Adrenal gland (tissue), 12 donors: Measurements from ENCODE around the gene KLHDC4. TPM values are rescaled to one million over a fixed set of nuclear protein-coding genes. Genes with fewer than 3 reads are reported as not detected.

Source experiments
- DNase-seq, 7 donors: peaks; one replicate each; pipeline ENCODE4 v3.0.0-alpha.2; 2019 to 2020
- H3K27ac ChIP-seq, 5 donors: fragments of 200-600 bp; sonication (generic) in 4 of 5; 1 replicate in 3 of 5; 2 replicates in 2 of 5; pipeline versions ENCODE4 v1.5.1 to v1.8.0; 2016 to 2020; ENCODE audit warnings: mild to moderate bottlenecking in 1 of 5
- H3K27me3 ChIP-seq: fragments of 200-600 bp; 2 replicates; pipeline ENCODE4 v1.8.0; 2021
- H3K36me3 ChIP-seq, 2 donors: fragments of 200-600 bp; replicated peaks in 1 of 2; 1 replicate in 1 of 2; 2 replicates in 1 of 2; pipeline versions ENCODE4 v1.5.1 to v1.8.0; 2018 to 2022
- H3K4me1 ChIP-seq, 2 donors: fragments of 200-600 bp; replicated peaks in 1 of 2; 1 replicate in 1 of 2; 2 replicates in 1 of 2; pipeline versions ENCODE4 v1.5.1 to v1.8.0; 2018 to 2021
- H3K4me3 ChIP-seq, 4 donors: fragments of 200-600 bp; sonication (generic) in 3 of 4; one replicate each; pipeline ENCODE4 v1.5.1; 2016 to 2018
- H3K9me3 ChIP-seq, 3 donors: fragments of 200-600 bp; sonication (generic) in 1 of 3; replicated peaks in 1 of 3; 1 replicate in 2 of 3; 2 replicates in 1 of 3; pipeline versions ENCODE4 v1.5.1 to v1.8.0; 2016 to 2021
- POLR2A ChIP-seq, 2 donors: fragments of 450-650 bp; IDR thresholded peaks; one replicate each; pipeline ENCODE4 v1.6.1; 2017; ENCODE audit warnings: antibody characterized with exemption in 2 of 2, mild to moderate bottlenecking in 2 of 2, moderate library complexity in 1 of 2
- WGBS, 4 donors: extraction: QIAGEN DNeasy Blood & Tissue Kit in 2 of 4; methylation state at CpG; one replicate each; pipeline versions ENCODE4 v1.1.5 to v1.1.7; 2013 to 2017; 5-methylcytosine and 5-hydroxymethylcytosine counted together
- intact Hi-C, 2 donors: fragments of 100-400 bp; cut with DNase I; formaldehyde crosslinking; loops; one replicate each; pipeline versions ENCODE4 v1.14.1 to v1.15.0; 2022 to 2023
- polyA plus RNA-seq, 3 donors: library from polyadenylated mRNA; stranded (reverse); fragments of 200-250 nt in 2 of 3; fragments of 350-450 nt in 1 of 3; fragmentation: Illumina TruSeq in 1 of 3; extraction: RNeasy Lipid Tissue Mini Kit (QIAGEN cat#74804) in 1 of 3; gene quantifications; one replicate each; pipeline ENCODE4 v1.2.3, GENCODE V29; 2013 to 2014
- total RNA-seq, 9 donors: library from RNA; depleted of rRNA in 4 of 9; stranded (reverse); fragments of >200 nt in 4 of 9; fragments of 120-200 nt in 1 of 9; fragmentation: NEBNext Ultra II Directional in 1 of 9; extraction: Animal tissue kit (Norgen Biotek cat#: 25700) in 1 of 9; gene quantifications; one replicate each; pipeline versions ENCODE4 v1.1.0 to v1.2.4, GENCODE V29; 2013 to 2023
- TF ChIP-seq, protein P1 (sequence below), 6 experiments: fragments of 450-650 bp in 4 of 6; fragments of 200-600 bp in 2 of 6; sonication (generic) in 1 of 6; IDR thresholded peaks; 1 replicate in 5 of 6; 2 replicates in 1 of 6; pipeline versions ENCODE4 v1.5.1 to v1.8.0; 2016 to 2021; ENCODE audit warnings: antibody characterized with exemption in 6 of 6, mild to moderate bottlenecking in 2 of 6, moderate library complexity in 1 of 6
- donor health status: healthy with polysubstance abuse.
- donor health status: Bipolar disorder and iron deficiency.
- donor health status: DM: yes; HTN: yes; CAD: no.
- donor health status: DM: no; HTN: no; CAD: no.
- donor health status: DM: no; HTN: no; CAD: no.
- donor health status: DM: yes; HTN: yes; CAD: no.

KLHDC4 gene
- total and polyA plus RNA-seq, 12 donors = 15.4 to 94.0 (median 26.4) TPM

DNA sequence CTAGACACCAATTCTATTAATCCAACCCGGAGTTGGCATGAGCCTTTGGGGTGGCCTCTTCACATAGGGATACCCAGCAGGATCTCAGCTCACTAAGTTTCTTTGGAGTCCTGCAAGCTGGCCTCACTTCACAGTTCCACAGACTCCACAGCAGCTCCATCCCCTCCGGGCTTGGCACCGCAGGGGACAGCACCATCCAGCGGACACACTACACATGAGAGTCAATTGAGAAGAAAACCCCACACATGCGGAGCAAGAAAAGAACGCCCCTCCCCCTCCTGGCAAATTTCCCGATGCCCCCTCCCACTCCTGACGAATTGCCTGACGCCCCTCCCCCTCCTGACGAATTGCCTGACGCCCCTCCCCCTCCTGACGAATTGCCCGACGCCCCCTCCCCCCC is 31.1 kb downstream of the KLHDC4 start:
- 73 to 81% (median 76%) methylated on average over 7 to 14 of the region's 14 CpGs for WGBS, 4 donors
- no peaks in the 10 kb centered on the region for H3K9me3 ChIP-seq
- no peaks in the 10 kb centered on the region for H3K4me1 ChIP-seq
- no peak overlapping the region for H3K4me3 ChIP-seq
- H3K36me3 ChIP-seq = peaks cover 0 to 19% of the 10 kb centered on the region in 2 donors
- H3K27me3 ChIP-seq = no peaks in the 10 kb centered on the region
- DNase-seq = no peak
- H3K27ac ChIP-seq = no peak overlapping the region
- TF ChIP-seq POLR2A (IDR thresholded peaks at IDR 0.05) = no peak
- TF ChIP-seq, protein P1, sequence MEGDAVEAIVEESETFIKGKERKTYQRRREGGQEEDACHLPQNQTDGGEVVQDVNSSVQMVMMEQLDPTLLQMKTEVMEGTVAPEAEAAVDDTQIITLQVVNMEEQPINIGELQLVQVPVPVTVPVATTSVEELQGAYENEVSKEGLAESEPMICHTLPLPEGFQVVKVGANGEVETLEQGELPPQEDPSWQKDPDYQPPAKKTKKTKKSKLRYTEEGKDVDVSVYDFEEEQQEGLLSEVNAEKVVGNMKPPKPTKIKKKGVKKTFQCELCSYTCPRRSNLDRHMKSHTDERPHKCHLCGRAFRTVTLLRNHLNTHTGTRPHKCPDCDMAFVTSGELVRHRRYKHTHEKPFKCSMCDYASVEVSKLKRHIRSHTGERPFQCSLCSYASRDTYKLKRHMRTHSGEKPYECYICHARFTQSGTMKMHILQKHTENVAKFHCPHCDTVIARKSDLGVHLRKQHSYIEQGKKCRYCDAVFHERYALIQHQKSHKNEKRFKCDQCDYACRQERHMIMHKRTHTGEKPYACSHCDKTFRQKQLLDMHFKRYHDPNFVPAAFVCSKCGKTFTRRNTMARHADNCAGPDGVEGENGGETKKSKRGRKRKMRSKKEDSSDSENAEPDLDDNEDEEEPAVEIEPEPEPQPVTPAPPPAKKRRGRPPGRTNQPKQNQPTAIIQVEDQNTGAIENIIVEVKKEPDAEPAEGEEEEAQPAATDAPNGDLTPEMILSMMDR (IDR thresholded peaks at IDR 0.05) = no peak
- intact Hi-C loops = no loop called here

DNA sequence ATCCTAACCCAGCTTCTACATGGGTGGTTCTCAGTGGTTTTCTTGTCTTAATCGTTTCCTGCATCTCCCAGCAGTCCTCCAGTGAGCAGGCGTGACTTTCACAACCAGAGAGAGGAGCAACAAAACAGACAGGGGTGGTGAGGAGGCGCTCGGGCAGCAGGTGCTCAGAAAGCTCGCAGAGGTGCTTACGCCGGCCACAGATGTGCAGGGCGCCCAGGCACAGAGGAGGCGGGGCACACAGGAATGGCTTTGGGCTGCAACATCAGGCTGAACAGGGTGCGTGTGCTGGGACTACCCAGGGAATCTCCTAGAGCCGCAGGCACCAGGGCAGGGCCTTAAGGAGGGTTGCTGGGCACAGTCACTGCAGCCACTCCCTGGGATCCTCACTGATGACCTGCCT is 32.6 kb downstream of the KLHDC4 start:
- no peaks in the 10 kb centered on the region for H3K9me3 ChIP-seq

DNA sequence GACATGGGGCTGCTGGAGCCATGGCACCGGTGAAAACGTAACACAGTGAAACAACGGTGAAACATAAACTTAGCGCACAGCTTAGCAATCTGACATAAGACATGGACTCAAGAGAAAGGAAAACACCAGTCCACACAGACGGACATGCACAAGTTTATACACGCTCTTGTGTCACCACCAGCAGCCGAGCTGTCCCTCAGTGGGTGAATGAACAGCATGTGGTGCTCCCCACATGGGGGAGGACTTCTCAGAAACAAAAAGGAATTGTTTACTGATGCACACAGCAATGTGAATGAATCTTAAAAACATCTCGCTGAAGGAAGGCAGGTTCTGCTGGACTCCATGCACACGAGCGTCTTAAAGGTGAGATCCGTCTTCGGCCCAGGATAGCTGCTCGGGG is 34.2 kb downstream of the KLHDC4 start:
- peaks cover 0 to 26% of the 10 kb centered on the region in 2 donors for H3K36me3 ChIP-seq
- no peaks in the 10 kb centered on the region for H3K4me1 ChIP-seq
- H3K9me3 ChIP-seq = no peaks in the 10 kb centered on the region
- no peaks in the 10 kb centered on the region for H3K27me3 ChIP-seq
- intact Hi-C loops = no loop called here
- no peak overlapping the region for H3K4me3 ChIP-seq
- no peak for DNase-seq
- H3K27ac ChIP-seq = no peak overlapping the region
- TF ChIP-seq POLR2A (IDR thresholded peaks at IDR 0.05) = no peak
- TF ChIP-seq, protein P1 (IDR thresholded peaks at IDR 0.05) = no peak
- WGBS, 4 donors = 95 to 99% (median 97%) methylated on average over 13 of the region's 13 CpGs

More for the DNA sequence above, 32.6 kb downstream of the KLHDC4 start:
- Histone ChIP-seq H3K36me3 (peaks cover 0 to 27% of the 10 kb centered on the region in 2 donors), H3K27ac (no peak overlapping the region), H3K27me3 (no peaks in the 10 kb centered on the region), H3K4me1 (no peaks in the 10 kb centered on the region), H3K4me3 (no peak overlapping the region)
- intact Hi-C loops = no loop called here
- TF ChIP-seq, protein P1 (IDR thresholded peaks at IDR 0.05) = no peak
- no peak for TF ChIP-seq POLR2A (IDR thresholded peaks at IDR 0.05)
- 84 to 93% (median 88%) methylated on average over 10 to 11 of the region's 11 CpGs for WGBS, 4 donors
- no peak for DNase-seq

DNA sequence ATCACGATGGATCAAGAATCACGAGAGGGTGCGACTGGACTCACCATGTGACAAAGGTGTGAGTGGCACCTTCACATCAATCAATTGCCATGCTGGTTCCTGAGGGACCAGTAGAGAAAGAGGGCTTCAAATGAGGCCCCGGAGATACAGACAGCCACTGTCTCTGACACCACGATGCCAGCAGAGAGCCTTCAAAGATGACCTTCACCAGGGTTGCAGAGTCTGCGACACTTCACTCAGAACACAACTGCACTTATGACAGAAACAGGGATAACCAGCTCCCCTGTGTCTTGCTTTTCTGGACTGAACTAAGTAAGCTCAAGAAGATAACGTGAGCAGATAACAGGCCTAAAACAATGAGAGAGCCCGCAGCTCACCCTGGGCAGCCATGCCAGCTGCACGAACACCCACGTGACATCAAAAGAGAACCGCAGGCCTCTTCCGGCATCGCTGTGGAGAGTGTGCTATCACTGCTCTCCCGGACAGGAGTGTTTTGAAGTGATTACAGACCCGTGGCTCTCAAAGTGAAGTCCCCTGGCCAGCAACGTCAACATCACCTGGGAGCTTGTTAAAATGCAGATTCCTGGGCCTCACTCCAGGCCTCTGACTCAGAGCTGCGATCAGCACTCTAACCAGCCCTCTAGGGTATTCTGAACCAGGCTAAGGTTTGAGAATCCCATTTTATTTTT is 36.4 kb downstream of the KLHDC4 start:
- TF ChIP-seq, protein P1 (IDR thresholded peaks at IDR 0.05) = no peak
- TF ChIP-seq POLR2A (IDR thresholded peaks at IDR 0.05) = no peak
- Histone ChIP-seq H3K4me3 (no peak overlapping the region), H3K36me3 (peaks cover 0 to 19% of the 10 kb centered on the region in 2 donors), H3K9me3 (no peaks in the 10 kb centered on the region), H3K27ac (no peak overlapping the region), H3K4me1 (no peaks in the 10 kb centered on the region), H3K27me3 (no peaks in the 10 kb centered on the region)
- no peak for DNase-seq
- intact Hi-C loops = no loop called here
- 91 to 93% (median 92%) methylated on average over 17 of the region's 17 CpGs for WGBS, 4 donors
